Measurements from ENCODE around the gene RIMS3.

Gene RIMS3

GRCh38 chr1:40679165-40679953 lies 13.9 kb upstream of the RIMS3 start:
- H3K4me3 ChIP-seq (ENCODE audit: low read length), result no peak overlapping the region
- TF ChIP-seq, protein P1, sequence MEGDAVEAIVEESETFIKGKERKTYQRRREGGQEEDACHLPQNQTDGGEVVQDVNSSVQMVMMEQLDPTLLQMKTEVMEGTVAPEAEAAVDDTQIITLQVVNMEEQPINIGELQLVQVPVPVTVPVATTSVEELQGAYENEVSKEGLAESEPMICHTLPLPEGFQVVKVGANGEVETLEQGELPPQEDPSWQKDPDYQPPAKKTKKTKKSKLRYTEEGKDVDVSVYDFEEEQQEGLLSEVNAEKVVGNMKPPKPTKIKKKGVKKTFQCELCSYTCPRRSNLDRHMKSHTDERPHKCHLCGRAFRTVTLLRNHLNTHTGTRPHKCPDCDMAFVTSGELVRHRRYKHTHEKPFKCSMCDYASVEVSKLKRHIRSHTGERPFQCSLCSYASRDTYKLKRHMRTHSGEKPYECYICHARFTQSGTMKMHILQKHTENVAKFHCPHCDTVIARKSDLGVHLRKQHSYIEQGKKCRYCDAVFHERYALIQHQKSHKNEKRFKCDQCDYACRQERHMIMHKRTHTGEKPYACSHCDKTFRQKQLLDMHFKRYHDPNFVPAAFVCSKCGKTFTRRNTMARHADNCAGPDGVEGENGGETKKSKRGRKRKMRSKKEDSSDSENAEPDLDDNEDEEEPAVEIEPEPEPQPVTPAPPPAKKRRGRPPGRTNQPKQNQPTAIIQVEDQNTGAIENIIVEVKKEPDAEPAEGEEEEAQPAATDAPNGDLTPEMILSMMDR (IDR thresholded peaks at IDR 0.05; ENCODE audit: insufficient read depth, low read depth, low read length, missing control alignments), result no peak
- no peak for DNase-seq (ENCODE audit: low read depth)

DNA sequence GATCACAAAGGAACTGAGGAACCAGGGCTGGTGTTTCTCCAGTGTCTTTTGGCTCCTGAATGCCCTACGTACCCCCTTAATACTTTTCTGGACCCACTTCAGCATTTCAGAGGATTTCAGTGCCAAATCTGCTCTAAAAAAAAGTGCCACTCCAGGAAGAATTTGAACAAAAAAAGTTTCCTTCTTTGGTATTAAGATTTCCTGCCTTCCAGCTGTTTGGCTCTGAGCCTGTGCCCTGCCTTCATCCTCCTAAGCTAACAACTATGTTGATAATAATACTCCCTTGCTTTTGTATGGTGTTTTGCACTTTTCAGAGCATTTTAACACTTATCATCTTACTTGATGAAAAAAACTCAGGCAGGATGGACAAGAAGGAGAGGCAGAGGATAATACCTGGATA lies 11.0 kb upstream of the RIMS3 start:
- TF ChIP-seq, protein P1 (IDR thresholded peaks at IDR 0.05; ENCODE audit: insufficient read depth, low read depth, low read length, missing control alignments), result no peak
- no peak overlapping the region for H3K4me3 ChIP-seq (ENCODE audit: low read length)
- DNase-seq (ENCODE audit: low read depth), result no peak

- no peak for DNase-seq (ENCODE audit: low read depth)
- no peak overlapping the region for H3K4me3 ChIP-seq (ENCODE audit: low read length)
- TF ChIP-seq, protein P1 (IDR thresholded peaks at IDR 0.05; ENCODE audit: insufficient read depth, low read depth, low read length, missing control alignments), result no peak
Observed at GRCh38 chr1:40673452-40673851, 8.0 kb upstream of the RIMS3 start.

- TF ChIP-seq, protein P1 (IDR thresholded peaks at IDR 0.05; ENCODE audit: insufficient read depth, low read depth, low read length, missing control alignments), result peak; percentile 95
- DNase-seq (ENCODE audit: low read depth), result peak; percentile 74
- no peak overlapping the region for H3K4me3 ChIP-seq (ENCODE audit: low read length)
Observed at GRCh38 chr1:40668769-40669525, 3.5 kb upstream of the RIMS3 start.

DNA sequence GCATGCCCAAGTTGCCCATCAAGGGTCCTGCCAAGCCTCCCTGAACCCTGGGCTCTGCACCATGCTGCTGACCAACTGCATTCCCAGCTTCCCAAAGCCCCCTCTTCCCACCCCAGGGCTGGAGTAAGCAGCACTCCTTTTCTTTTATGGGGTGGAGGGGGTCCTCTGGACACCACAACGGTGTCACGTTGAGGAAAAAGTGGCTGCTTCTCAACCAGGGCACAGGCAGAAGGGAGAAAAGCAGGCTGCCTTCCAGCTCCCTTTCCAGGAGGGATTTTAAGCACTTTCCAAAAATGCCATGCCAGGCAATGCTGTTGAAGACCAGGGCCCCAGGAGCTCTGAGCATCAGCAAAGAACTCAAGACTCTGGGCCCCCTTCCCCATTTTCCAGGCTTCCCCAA lies 691 bp downstream of the RIMS3 start:
- H3K4me3 ChIP-seq (ENCODE audit: low read length), result no peak overlapping the region
- DNase-seq (ENCODE audit: low read depth), result no peak
- TF ChIP-seq, protein P1 (IDR thresholded peaks at IDR 0.05; ENCODE audit: insufficient read depth, low read depth, low read length, missing control alignments), result no peak

DNA sequence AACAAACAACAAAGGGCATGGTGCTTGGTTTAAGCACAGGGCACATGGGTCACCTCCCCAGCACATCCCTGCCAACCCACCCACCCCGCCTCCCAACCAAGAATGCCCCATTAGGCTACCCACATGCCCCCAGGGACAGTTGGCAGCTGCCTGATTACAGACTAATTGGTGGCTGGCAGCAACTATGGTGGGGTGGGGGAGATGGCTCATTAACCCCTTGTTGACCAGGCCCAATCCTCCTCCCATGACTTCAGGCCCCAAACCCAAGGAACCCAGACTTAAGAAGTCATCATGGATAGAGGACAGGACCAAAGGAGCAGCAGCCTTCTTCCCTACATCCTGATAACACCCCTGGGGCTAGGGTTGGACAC lies 1.3 kb downstream of the RIMS3 start:
- DNase-seq (ENCODE audit: low read depth), result no peak
- TF ChIP-seq, protein P1 (IDR thresholded peaks at IDR 0.05; ENCODE audit: insufficient read depth, low read depth, low read length, missing control alignments), result no peak
- no peak overlapping the region for H3K4me3 ChIP-seq (ENCODE audit: low read length)

Measured in epithelial cell of esophagus (primary cell).